GM12891 (cell line): ENCODE results near the gene TSHZ2.

ENCODE experiments used
- DNase-seq: peaks from one replicate; pipeline ENCODE4 v3.0.0; 2011; ENCODE audit warnings: low spot score; ENCODE audit not compliant: insufficient read length
- FAIRE-seq: peaks from 2 replicates; lab custom pipeline; 2011; peaks lifted over from hg19 to GRCh38; lab: Jason Lieb, UNC
- PAX5 ChIP-seq: IDR thresholded peaks from 2 replicates; pipeline ENCODE4 v1.6.1; 2011; ENCODE audit warnings: low read length, moderate library complexity, mild to moderate bottlenecking; ENCODE audit not compliant: insufficient read depth, severe bottlenecking
- POLR2A ChIP-seq: IDR thresholded peaks from 2 replicates; pipeline ENCODE4 v1.6.1; 2011; ENCODE audit warnings: low read depth, low read length, control low read depth
- POLR2AphosphoS5 ChIP-seq: IDR thresholded peaks from 2 replicates; pipeline ENCODE4 v1.6.1; 2011; ENCODE audit warnings: low read depth, low read length, control low read depth
- POU2F2 ChIP-seq: IDR thresholded peaks from 2 replicates; pipeline ENCODE4 v1.6.1; 2011; ENCODE audit warnings: low read depth, mild to moderate bottlenecking, control low read depth, low read length, moderate library complexity
- SPI1 ChIP-seq: IDR thresholded peaks from 2 replicates; pipeline ENCODE4 v1.6.1; 2011; ENCODE audit warnings: low read depth, low read length, control low read depth
- TAF1 ChIP-seq: IDR thresholded peaks from 2 replicates; pipeline ENCODE4 v1.6.1; 2011; ENCODE audit warnings: low read depth, low read length, control low read depth

Gene TSHZ2

DNA sequence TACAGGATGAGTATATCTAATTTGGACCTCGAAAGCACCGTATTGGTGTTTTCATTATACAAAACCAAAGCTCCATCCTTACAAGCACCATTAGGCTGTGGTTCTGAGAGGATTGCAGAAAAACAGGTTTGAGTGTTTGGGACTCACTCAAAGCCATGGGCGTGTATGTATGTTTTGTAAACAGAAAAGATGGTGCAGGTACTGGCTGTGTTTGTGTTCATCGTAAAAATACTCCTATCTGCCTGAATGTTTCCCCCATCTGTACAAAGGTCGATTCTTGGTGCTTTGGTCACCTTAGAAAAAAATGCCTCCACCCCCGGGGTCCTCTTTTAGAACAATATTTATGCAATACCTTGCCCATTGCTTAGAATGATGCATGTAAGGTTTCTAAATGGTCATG, 286.6 kb downstream of the TSHZ2 start:
- DNase-seq (no peak), FAIRE-seq (no peak)
- TF ChIP-seq PAX5: no peak
- no peak for TF ChIP-seq POU2F2
- no peak for TF ChIP-seq POLR2A

DNA sequence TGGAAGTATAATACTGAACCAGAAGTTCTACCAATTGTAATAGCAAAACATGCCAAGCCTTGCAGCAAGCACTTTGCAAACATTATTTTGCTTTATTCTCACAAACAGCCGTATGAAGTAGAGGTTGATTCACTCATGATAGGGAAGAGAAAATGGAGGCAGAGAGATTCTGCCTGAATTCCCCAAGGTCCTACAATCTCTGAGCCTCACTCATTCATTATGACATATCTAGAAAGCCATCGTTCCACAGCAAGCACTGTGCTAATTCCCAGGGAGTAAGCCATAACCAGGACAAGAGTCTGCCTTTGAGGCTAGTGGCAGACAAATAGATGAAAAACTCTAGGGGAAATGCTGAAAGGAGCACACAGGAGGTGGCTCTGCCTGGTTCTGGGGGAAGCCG, 288.0 kb downstream of the TSHZ2 start:
- no peak for FAIRE-seq
- no peak for DNase-seq
- no peak for TF ChIP-seq PAX5
- TF ChIP-seq SPI1: no peak
- TF ChIP-seq POLR2AphosphoS5: no peak
- TF ChIP-seq POLR2A: no peak
- no peak for TF ChIP-seq TAF1
- TF ChIP-seq POU2F2: no peak

- no peak for DNase-seq
- TF ChIP-seq POU2F2 (no peak), PAX5 (no peak), SPI1 (no peak), POLR2A (no peak), TAF1 (no peak), POLR2AphosphoS5 (no peak)
- FAIRE-seq: no peak
Observed at GRCh38 chr20:53260591-53260990, 288.4 kb downstream of the TSHZ2 start.

DNA sequence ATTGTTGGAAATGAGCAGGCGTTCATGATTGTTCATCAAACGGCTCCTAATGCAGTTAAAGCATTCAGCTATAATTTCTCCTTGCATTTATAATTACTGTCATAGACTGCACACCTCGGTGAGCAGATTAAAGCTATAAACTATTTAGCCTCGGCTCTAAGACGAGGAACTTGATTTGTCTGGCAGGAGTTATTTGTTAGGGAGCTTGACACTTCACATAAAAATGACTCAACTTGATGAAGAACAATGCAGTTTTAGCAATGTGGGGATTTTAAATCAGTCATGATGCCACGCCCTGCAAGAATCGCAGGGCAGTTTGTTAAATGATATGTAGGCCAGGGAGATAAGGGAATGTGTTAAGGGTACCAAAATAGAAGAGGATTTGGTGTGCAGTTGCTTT, 290.2 kb downstream of the TSHZ2 start:
- no peak for FAIRE-seq
- no peak for TF ChIP-seq PAX5
- no peak for TF ChIP-seq TAF1
- no peak for DNase-seq

GRCh38 chr20:53263554-53264438, 291.6 kb downstream of the TSHZ2 start:
- FAIRE-seq: no peak
- TF ChIP-seq TAF1: no peak
- no peak for TF ChIP-seq POLR2A
- TF ChIP-seq SPI1: no peak
- no peak for TF ChIP-seq POU2F2
- no peak for TF ChIP-seq POLR2AphosphoS5
- TF ChIP-seq PAX5: no peak

DNA sequence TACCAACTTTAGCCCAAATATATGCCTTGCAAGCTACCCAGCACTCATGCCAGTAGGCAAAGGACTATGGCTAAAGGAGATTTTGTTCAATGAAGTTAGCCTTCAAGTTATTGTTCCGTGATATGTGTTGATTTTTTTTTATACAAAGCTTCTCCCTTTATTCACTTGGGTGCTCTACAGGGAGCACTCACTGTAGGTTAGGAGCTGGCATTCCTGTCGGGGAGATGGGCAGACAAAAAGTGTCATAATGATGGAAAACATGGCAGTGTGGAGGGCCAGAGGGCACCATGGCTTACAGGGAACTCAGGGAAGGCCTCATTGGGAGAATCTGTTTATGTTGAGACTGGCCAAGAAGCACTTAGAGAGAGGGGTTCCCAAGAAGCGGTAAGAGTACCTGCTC, 292.4 kb downstream of the TSHZ2 start:
- DNase-seq (no peak), FAIRE-seq (no peak)
- no peak for TF ChIP-seq POLR2A
- no peak for TF ChIP-seq POLR2AphosphoS5
- TF ChIP-seq SPI1: no peak
- no peak for TF ChIP-seq PAX5
- no peak for TF ChIP-seq POU2F2
- no peak for TF ChIP-seq TAF1

More at GRCh38 chr20:53263554-53264438, 291.6 kb downstream of the TSHZ2 start:
- DNase-seq: no peak

GRCh38 chr20:53265304-53265875, 293.2 kb downstream of the TSHZ2 start:
- TF ChIP-seq PAX5 (no peak), POLR2A (no peak), POU2F2 (no peak), TAF1 (no peak), POLR2AphosphoS5 (no peak), SPI1 (no peak)
- DNase-seq: no peak
- no peak for FAIRE-seq

DNA sequence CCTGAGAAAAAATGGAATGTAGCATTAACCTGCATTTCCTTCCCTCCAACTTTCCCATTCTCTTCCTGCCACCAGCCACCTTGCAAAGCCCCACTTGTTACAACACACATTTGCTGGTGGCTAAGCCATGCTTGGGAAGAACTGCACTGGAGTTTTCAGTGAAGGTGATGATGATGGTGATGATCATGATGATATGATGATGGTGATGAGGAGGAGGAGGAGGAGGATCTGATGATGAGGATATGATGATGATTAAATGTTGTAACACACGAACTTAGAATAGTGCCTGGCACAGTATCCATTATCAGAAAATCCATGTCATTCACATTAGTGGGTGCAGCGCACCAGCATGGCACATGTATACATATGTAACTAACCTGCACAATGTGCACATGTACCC, 297.2 kb downstream of the TSHZ2 start:
- DNase-seq: no peak
- TF ChIP-seq POLR2A: no peak
- TF ChIP-seq POLR2AphosphoS5: no peak
- TF ChIP-seq POU2F2: no peak
- no peak for TF ChIP-seq TAF1
- no peak for TF ChIP-seq SPI1
- TF ChIP-seq PAX5: no peak
- no peak for FAIRE-seq

GRCh38 chr20:53270792-53271375, 298.7 kb downstream of the TSHZ2 start:
- TF ChIP-seq TAF1 (no peak), POLR2AphosphoS5 (no peak), POU2F2 (no peak), PAX5 (no peak), POLR2A (no peak), SPI1 (no peak)
- no peak for FAIRE-seq
- no peak for DNase-seq

DNA sequence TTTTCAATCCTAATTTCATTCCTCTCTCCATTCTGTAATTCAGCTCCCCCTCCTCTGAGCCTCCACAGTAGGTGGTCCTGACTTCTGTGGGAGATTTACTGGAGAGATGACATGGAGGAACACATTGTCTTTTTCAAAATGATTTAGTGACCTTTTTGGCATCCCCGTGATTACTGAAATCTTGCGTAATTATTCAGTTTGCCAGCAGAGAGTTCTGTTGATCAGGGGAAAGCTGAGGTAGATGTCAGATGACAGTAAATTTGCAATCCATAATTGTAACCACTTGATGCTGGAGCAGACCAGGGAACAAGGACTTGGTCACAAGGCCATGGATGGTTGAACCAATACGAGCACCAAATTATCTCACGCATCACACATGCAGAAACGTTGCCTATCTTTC, 302.2 kb downstream of the TSHZ2 start:
- DNase-seq: no peak
- TF ChIP-seq POLR2A: no peak
- no peak for TF ChIP-seq POLR2AphosphoS5
- no peak for TF ChIP-seq TAF1
- TF ChIP-seq POU2F2: no peak
- TF ChIP-seq PAX5: no peak
- no peak for TF ChIP-seq SPI1
- no peak for FAIRE-seq
